Caco-2 (cell line): ENCODE data around the gene MCC. TPM values are rescaled to one million over a fixed set of nuclear protein-coding genes. Genes with fewer than 3 reads are reported as not detected.

Experiments
- BruUV-seq: library from RNA; stranded (reverse); fragments of 400-500 nt; replicated peaks from 2 replicates; lab custom pipeline; 2021; lab: Mats Ljungman, UMichigan
- CTCF ChIA-PET: fragments of 300-600 bp; sonication (Branson Sonifier 250); formaldehyde crosslinking; loops from one replicate; lab custom pipeline; 2022; ENCODE audit warnings: antibody characterized with exemption; lab: Charles Lee
- POLR2A ChIA-PET: fragments of 300-600 bp; sonication (Branson Sonifier 250); formaldehyde crosslinking; loops from one replicate; lab custom pipeline; 2022; ENCODE audit warnings: antibody characterized with exemption; lab: Charles Lee
- DNase-seq, 2 experiments: peaks; one replicate each; pipeline versions ENCODE4 v3.0.0 to v3.0.0-alpha.2; 2020 to 2022
- H3K27me3 ChIP-seq: replicated peaks from 2 replicates; pipeline ENCODE4 v1.6.0; 2011; ENCODE audit warnings: low read length; ENCODE audit not compliant: control insufficient read depth, insufficient read depth
- H3K36me3 ChIP-seq: 2 replicates; pipeline ENCODE4 v1.5.1; 2011; ENCODE audit warnings: low read length; ENCODE audit not compliant: control insufficient read depth, insufficient read depth
- H3K4me1 ChIP-seq: fragments of 250-450 bp; sonication (Bioruptor Pico); 2 replicates; pipeline ENCODE4 v1.5.1; 2020; ENCODE audit warnings: mild to moderate bottlenecking
- H3K4me3 ChIP-seq: 2 replicates; pipeline ENCODE4 v1.5.1; 2011; ENCODE audit warnings: low read depth, mild to moderate bottlenecking, control low read depth, low read length
- H3K9me3 ChIP-seq: fragments of 250-450 bp; sonication (Bioruptor Pico); 2 replicates; pipeline ENCODE4 v1.5.1; 2020; ENCODE audit warnings: mild to moderate bottlenecking, moderate library complexity
- H3K27ac Mint-ChIP-seq: one replicate; pipeline ENCODE4 v1.8.0; 2022; ENCODE audit warnings: mixed read lengths; ENCODE audit not compliant: unreplicated experiment
- H3K27me3 Mint-ChIP-seq: one replicate; pipeline ENCODE4 v1.8.0; 2022; ENCODE audit warnings: mixed read lengths; ENCODE audit not compliant: insufficient read depth, unreplicated experiment
- H3K36me3 Mint-ChIP-seq: one replicate; pipeline ENCODE4 v1.8.0; 2022; ENCODE audit warnings: mild to moderate bottlenecking, mixed read lengths; ENCODE audit not compliant: insufficient read depth, unreplicated experiment
- H3K4me1 Mint-ChIP-seq: one replicate; pipeline ENCODE4 v1.8.0; 2022; ENCODE audit warnings: low read depth, mixed read lengths; ENCODE audit not compliant: unreplicated experiment
- H3K4me3 Mint-ChIP-seq: one replicate; pipeline ENCODE4 v1.8.0; 2022; ENCODE audit warnings: mild to moderate bottlenecking, moderate library complexity, mixed read lengths; ENCODE audit not compliant: unreplicated experiment
- H3K9me3 Mint-ChIP-seq: one replicate; pipeline ENCODE4 v1.8.0; 2022; ENCODE audit warnings: mixed read lengths; ENCODE audit not compliant: unreplicated experiment
- CTCF ChIP-seq, 2 experiments: fragments of 200-600 bp in 1 of 2; IDR thresholded peaks; 1 replicate in 1 of 2; 2 replicates in 1 of 2; pipeline versions ENCODE4 v1.5.1 to v1.8.0; 2011 to 2022; ENCODE audit warnings: antibody characterized with exemption in 1 of 2, control low read depth in 1 of 2, inconsistent platforms in 1 of 2, low read depth in 1 of 2, low read length in 1 of 2, mild to moderate bottlenecking in 1 of 2, moderate library complexity in 1 of 2; ENCODE audit not compliant: insufficient read depth in 1 of 2, severe bottlenecking in 1 of 2, unreplicated experiment in 1 of 2
- intact Hi-C: fragments of 100-400 bp; cut with micrococcal nuclease; formaldehyde crosslinking; loops from one replicate; pipeline ENCODE4 v1.10.0; 2022; ENCODE audit not compliant: unreplicated experiment
- total RNA-seq: library from RNA; stranded (reverse); gene quantifications from 2 replicates; pipeline ENCODE4 v1.2.3, GENCODE V29; 2022

MCC gene
- total RNA-seq, 1 experiment from 2014 or later = 0.09 TPM

GRCh38 chr5:113064806-113065205 lies 423.4 kb downstream of the MCC start:
- no peak overlapping the region for H3K27ac Mint-ChIP-seq
- no peaks in the 10 kb centered on the region for H3K27me3 ChIP-seq
- H3K9me3 Mint-ChIP-seq = no peaks in the 10 kb centered on the region
- no TSS peak for BruUV-seq
- CTCF ChIA-PET = interaction anchor here (0.6 kb wide), 1 partner anchor 243 kb away, joined by 3 read pairs; no protein-coding TSS in a partner anchor
- no peaks in the 10 kb centered on the region for H3K36me3 Mint-ChIP-seq
- no peaks in the 10 kb centered on the region for H3K9me3 ChIP-seq
- TF ChIP-seq CTCF (IDR thresholded peaks at IDR 0.05; ENCODE audit: insufficient read depth in 1 of 2, low read depth in 1 of 2, low read length in 1 of 2, severe bottlenecking in 1 of 2, unreplicated experiment in 1 of 2) = no peak
- no peak overlapping the region for H3K4me3 ChIP-seq
- POLR2A ChIA-PET = no interaction called here
- H3K4me1 ChIP-seq = no peaks in the 10 kb centered on the region
- intact Hi-C loops = no loop called here
- H3K27me3 Mint-ChIP-seq = peaks cover 21% of the 10 kb centered on the region
- no peak for DNase-seq
- no peaks in the 10 kb centered on the region for H3K36me3 ChIP-seq
- H3K4me1 Mint-ChIP-seq = no peaks in the 10 kb centered on the region
- no peak overlapping the region for H3K4me3 Mint-ChIP-seq

- Mint-ChIP-seq H3K4me1 (no peaks in the 10 kb centered on the region), H3K27me3 (peaks cover 24% of the 10 kb centered on the region), H3K27ac (no peak overlapping the region), H3K4me3 (no peak overlapping the region), H3K36me3 (no peaks in the 10 kb centered on the region), H3K9me3 (no peaks in the 10 kb centered on the region)
- Histone ChIP-seq H3K27me3 (no peaks in the 10 kb centered on the region), H3K9me3 (no peaks in the 10 kb centered on the region), H3K36me3 (no peaks in the 10 kb centered on the region), H3K4me1 (no peaks in the 10 kb centered on the region), H3K4me3 (no peak overlapping the region)
- intact Hi-C loops = no loop called here
- DNase-seq = no peak
- no TSS peak for BruUV-seq
- POLR2A ChIA-PET = no interaction called here
- CTCF ChIA-PET = interaction anchor here (0.6 kb wide), 1 partner anchor 244 kb away, joined by 3 read pairs; no protein-coding TSS in a partner anchor
- no peak for TF ChIP-seq CTCF (IDR thresholded peaks at IDR 0.05; ENCODE audit: insufficient read depth in 1 of 2, low read depth in 1 of 2, low read length in 1 of 2, severe bottlenecking in 1 of 2, unreplicated experiment in 1 of 2)
Observed at GRCh38 chr5:113063927-113064326, 424.3 kb downstream of the MCC start.

- ChIA-PET CTCF (no interaction called here), POLR2A (no interaction called here)
- peaks cover 24% of the 10 kb centered on the region for H3K27me3 Mint-ChIP-seq
- no peak for TF ChIP-seq CTCF (IDR thresholded peaks at IDR 0.05; ENCODE audit: insufficient read depth in 1 of 2, low read depth in 1 of 2, low read length in 1 of 2, severe bottlenecking in 1 of 2, unreplicated experiment in 1 of 2)
- Histone ChIP-seq H3K9me3 (no peaks in the 10 kb centered on the region), H3K4me1 (no peaks in the 10 kb centered on the region), H3K4me3 (no peak overlapping the region), H3K36me3 (no peaks in the 10 kb centered on the region), H3K27me3 (no peaks in the 10 kb centered on the region)
- no TSS peak for BruUV-seq
- no peaks in the 10 kb centered on the region for H3K4me1 Mint-ChIP-seq
- no peaks in the 10 kb centered on the region for H3K36me3 Mint-ChIP-seq
- H3K27ac Mint-ChIP-seq = no peak overlapping the region
- DNase-seq = no peak
- intact Hi-C loops = no loop called here
- no peaks in the 10 kb centered on the region for H3K9me3 Mint-ChIP-seq
- H3K4me3 Mint-ChIP-seq = no peak overlapping the region
Observed at GRCh38 chr5:113062869-113063508, 425.3 kb downstream of the MCC start.
